HEK293 (cell line): Measurements from ENCODE around the gene ECE1.

Experiments
- CTCF ChIP-seq: fragments of 450-650 bp; formaldehyde crosslinking; IDR thresholded peaks from 2 replicates; pipeline ENCODE4 v1.5.1; 2016; ENCODE audit warnings: missing biosample characterization, missing genetic modification characterization
- KLF7 ChIP-seq: fragments of 450-650 bp; formaldehyde crosslinking; IDR thresholded peaks from 2 replicates; pipeline ENCODE4 v1.5.1; 2016; ENCODE audit warnings: missing biosample characterization, missing genetic modification characterization, borderline replicate concordance
- REST ChIP-seq: fragments of 450-650 bp; formaldehyde crosslinking; IDR thresholded peaks from 2 replicates; pipeline ENCODE4 v1.5.1; 2016; ENCODE audit warnings: missing biosample characterization, missing genetic modification characterization
- YY1 ChIP-seq: fragments of 450-650 bp; formaldehyde crosslinking; IDR thresholded peaks from 2 replicates; pipeline ENCODE4 v1.5.1; 2018; ENCODE audit warnings: missing biosample characterization, missing genetic modification characterization
- ZBTB49 ChIP-seq: fragments of 450-650 bp; formaldehyde crosslinking; IDR thresholded peaks from 2 replicates; pipeline ENCODE4 v1.5.1; 2016; ENCODE audit warnings: missing biosample characterization, missing genetic modification characterization, low read depth
- ZSCAN16 ChIP-seq: fragments of 450-650 bp; formaldehyde crosslinking; IDR thresholded peaks from 2 replicates; pipeline ENCODE4 v1.5.1; 2016; ENCODE audit warnings: missing biosample characterization, missing genetic modification characterization

- TF ChIP-seq CTCF (tag by site-specific recombination) = no peak
- no peak for TF ChIP-seq YY1 (tag by site-specific recombination)
- TF ChIP-seq ZBTB49 (tag by site-specific recombination) = no peak
- TF ChIP-seq KLF7 (tag by site-specific recombination) = no peak
- no peak for TF ChIP-seq REST
- TF ChIP-seq ZSCAN16 (tag by site-specific recombination) = no peak
Observed at GRCh38 chr1:21318057-21318713, 27.9 kb upstream of the ECE1 start.
